IMR-90 (cell line): Measurements from ENCODE around the gene CAVIN2. TPM values are rescaled to one million over a fixed set of nuclear protein-coding genes. Genes with fewer than 3 reads are reported as not detected.
A peak's percentile ranks its signal among the peaks of the same experiment; 100 is the strongest.

Experiments used
- ATAC-seq: fragments of 200-7000 bp; cut with Tn5 transposase; 2 replicates; pipeline ENCODE4 v1.9.1; 2020; ENCODE audit warnings: low read depth, mild to moderate bottlenecking, moderate library complexity
- BruUV-seq: library from RNA; stranded (reverse); fragments of 400-500 nt; replicated peaks from 2 replicates; lab custom pipeline; 2021; lab: Mats Ljungman, UMichigan
- CTCF ChIA-PET: fragments of 300-600 bp; formaldehyde crosslinking; extraction: SDS; loops from one replicate; lab custom pipeline; 2021; ENCODE audit warnings: antibody characterized with exemption; lab: Yijun Ruan, JAX
- POLR2A ChIA-PET: fragments of 300-600 bp; sonication (Branson Sonifier 250); formaldehyde crosslinking; loops from one replicate; lab custom pipeline; 2022; ENCODE audit warnings: antibody characterized with exemption; ENCODE audit not compliant: unreplicated experiment; lab: Charles Lee
- DNase-seq: peaks from one replicate; pipeline ENCODE4 v3.0.0; 2013
- H2AFZ ChIP-seq: replicated peaks from 2 replicates; pipeline ENCODE3; 2013; ENCODE audit warnings: low read length, mild to moderate bottlenecking; ENCODE audit not compliant: poor library complexity
- H2AK5ac ChIP-seq: 2 replicates; pipeline ENCODE4 v1.6.1; 2013; ENCODE audit warnings: low read depth, low read length, inconsistent platforms
- H2AK9ac ChIP-seq: replicated peaks from 2 replicates; pipeline ENCODE3; 2013; ENCODE audit warnings: mild to moderate bottlenecking, low read depth, low read length, moderate library complexity; ENCODE audit not compliant: poor library complexity
- H2BK120ac ChIP-seq: 2 replicates; pipeline ENCODE4 v1.6.1; 2013; ENCODE audit warnings: low read depth, low read length, inconsistent platforms
- H2BK15ac ChIP-seq: 3 replicates; pipeline ENCODE4 v1.6.1; 2013; ENCODE audit warnings: low read depth, low read length, inconsistent platforms
- H2BK20ac ChIP-seq: 2 replicates; pipeline ENCODE4 v1.6.1; 2013; ENCODE audit warnings: low read depth, mild to moderate bottlenecking, inconsistent platforms, low read length, moderate library complexity
- H2BK5ac ChIP-seq: 2 replicates; pipeline ENCODE4 v1.6.1; 2013; ENCODE audit warnings: mild to moderate bottlenecking, low read depth, low read length, inconsistent platforms; ENCODE audit not compliant: poor library complexity, severe bottlenecking
- H3K14ac ChIP-seq: replicated peaks from 2 replicates; pipeline ENCODE4 v1.6.1; 2013; ENCODE audit warnings: low read depth, low read length, inconsistent platforms
- H3K18ac ChIP-seq: 2 replicates; pipeline ENCODE4 v1.6.1; 2013; ENCODE audit warnings: low read depth, low read length, control low read depth
- H3K23ac ChIP-seq: 2 replicates; pipeline ENCODE4 v1.6.1; 2013; ENCODE audit warnings: low read depth, low read length, inconsistent platforms
- H3K27ac ChIP-seq: 2 replicates; pipeline ENCODE4 v1.5.1; 2013; ENCODE audit warnings: mild to moderate bottlenecking, control low read depth, low read length; ENCODE audit not compliant: insufficient read depth
- H3K27me3 ChIP-seq: 2 replicates; pipeline ENCODE4 v1.6.1; 2013; ENCODE audit warnings: low read length; ENCODE audit not compliant: control insufficient read depth, insufficient read depth
- H3K36me3 ChIP-seq: 2 replicates; pipeline ENCODE4 v1.6.1; 2013; ENCODE audit warnings: low read length, mixed read lengths; ENCODE audit not compliant: control insufficient read depth, insufficient read depth
- H3K4ac ChIP-seq: 2 replicates; pipeline ENCODE4 v1.6.1; 2013; ENCODE audit warnings: low read depth, low read length, inconsistent platforms
- H3K4me1 ChIP-seq: 2 replicates; pipeline ENCODE4 v1.6.1; 2013; ENCODE audit warnings: low read length, mixed read lengths; ENCODE audit not compliant: control insufficient read depth, insufficient read depth
- H3K4me2 ChIP-seq: 2 replicates; pipeline ENCODE4 v1.6.1; 2013; ENCODE audit warnings: low read depth, mild to moderate bottlenecking, control low read depth, low read length, moderate library complexity
- H3K4me3 ChIP-seq: 2 replicates; pipeline ENCODE4 v1.5.1; 2013; ENCODE audit warnings: low read depth, mild to moderate bottlenecking, control low read depth, low read length, moderate library complexity; ENCODE audit not compliant: insufficient read depth
- H3K56ac ChIP-seq: 2 replicates; pipeline ENCODE4 v1.6.1; 2013; ENCODE audit warnings: low read length, inconsistent platforms; ENCODE audit not compliant: insufficient read depth; ENCODE audit errors: extremely low read depth
- H3K79me1 ChIP-seq, 2 experiments: 2 replicates each; pipeline ENCODE4 v1.6.1; 2013; ENCODE audit warnings: low read length in 2 of 2, inconsistent platforms in 1 of 2, low read depth in 1 of 2
- H3K9ac ChIP-seq: 2 replicates; pipeline ENCODE4 v1.6.1; 2013; ENCODE audit warnings: low read depth, low read length, control low read depth
- H3K9me1 ChIP-seq: 2 replicates; pipeline ENCODE4 v1.6.1; 2013; ENCODE audit warnings: low read length, inconsistent platforms; ENCODE audit not compliant: insufficient read depth
- H3K9me3 ChIP-seq: 2 replicates; pipeline ENCODE4 v1.6.1; 2013; ENCODE audit warnings: low read length; ENCODE audit not compliant: control insufficient read depth, insufficient read depth
- H4K20me1 ChIP-seq: 2 replicates; pipeline ENCODE4 v1.6.1; 2013; ENCODE audit warnings: low read length, inconsistent platforms; ENCODE audit not compliant: insufficient read depth
- H4K5ac ChIP-seq: 2 replicates; pipeline ENCODE4 v1.6.1; 2013; ENCODE audit warnings: mild to moderate bottlenecking, low read depth, low read length, control low read depth
- H4K8ac ChIP-seq, 2 experiments: 2 replicates each; pipeline ENCODE4 v1.6.1; 2013; ENCODE audit warnings: low read depth in 2 of 2, low read length in 2 of 2, control low read depth in 1 of 2, inconsistent platforms in 1 of 2
- H4K91ac ChIP-seq: 2 replicates; pipeline ENCODE4 v1.6.1; 2013; ENCODE audit warnings: low read depth, low read length, inconsistent platforms; ENCODE audit not compliant: insufficient read depth
- BHLHE40 ChIP-seq: fragments of 150-350 bp; IDR thresholded peaks from 2 replicates; pipeline ENCODE4 v1.6.1; 2016; ENCODE audit warnings: mild to moderate bottlenecking, low read depth, low read length
- CEBPB ChIP-seq: IDR thresholded peaks from 2 replicates; pipeline ENCODE4 v1.6.1; 2012; ENCODE audit warnings: low read depth, low read length, improper control_type of control experiment
- ELK1 ChIP-seq: fragments of 150-350 bp; IDR thresholded peaks from 2 replicates; pipeline ENCODE4 v1.6.1; 2016; ENCODE audit warnings: low read depth, mild to moderate bottlenecking, low read length, moderate library complexity, borderline replicate concordance
- MAFK ChIP-seq: IDR thresholded peaks from 2 replicates; pipeline ENCODE4 v1.6.1; 2012; ENCODE audit warnings: low read depth, low read length, improper control_type of control experiment
- MXI1 ChIP-seq: IDR thresholded peaks from 2 replicates; pipeline ENCODE4 v1.6.1; 2012; ENCODE audit warnings: low read depth, mild to moderate bottlenecking, low read length, moderate library complexity, borderline replicate concordance
- RCOR1 ChIP-seq: IDR thresholded peaks from 2 replicates; pipeline ENCODE4 v1.6.1; 2012; ENCODE audit warnings: mild to moderate bottlenecking, low read length, improper control_type of control experiment; ENCODE audit not compliant: insufficient replicate concordance
- RFX5 ChIP-seq: IDR thresholded peaks from 2 replicates; pipeline ENCODE4 v1.8.0; 2012; ENCODE audit warnings: low read depth, mild to moderate bottlenecking, low read length, moderate library complexity
- WGBS, 2 experiments: methylation state at CpG; one replicate each; pipeline versions ENCODE4 v1.1.5 to v1.1.7; 2013; ENCODE audit warnings: missing lambda C conversion rate in 2 of 2; ENCODE audit not compliant: insufficient read length in 1 of 2; ENCODE audit errors: extremely low coverage in 2 of 2; 5-methylcytosine and 5-hydroxymethylcytosine counted together
- dilution Hi-C: fragments of 300-500 bp; cut with HindIII; formaldehyde crosslinking; loops from one replicate; pipeline ENCODE4 v1.14.3; 2018; ENCODE audit warnings: low sequenced_read_pairs; ENCODE audit not compliant: unreplicated experiment
- in situ Hi-C: fragments of 300-500 bp; cut with MboI; formaldehyde crosslinking; loops from 3 replicates; pipeline ENCODE4 v1.14.3; 2019; ENCODE audit warnings: low sequenced_read_pairs, inconsistent platforms, mixed read lengths
- intact Hi-C: fragments of 100-400 bp; cut with micrococcal nuclease; formaldehyde crosslinking; loops from 2 replicates; pipeline ENCODE4 v1.10.0; 2022
- polyA plus RNA-seq, 3 experiments: library from polyadenylated mRNA; depleted of rRNA; stranded (reverse); fragments of >200 nt; gene quantifications; 2 replicates each; pipeline ENCODE4 v1.2.3, GENCODE V29; 2012; ENCODE audit warnings: low replicate concordance in 1 of 3
- total RNA-seq: library from RNA; depleted of rRNA; stranded (reverse); fragments of >200 nt; gene quantifications from 2 replicates; pipeline ENCODE4 v1.2.3, GENCODE V29; 2012

The CAVIN2 gene
- total and polyA plus RNA-seq, 2 of the 4 experiments (the other 2 are of a cell fraction) = 7.7 to 11.5 TPM

DNA sequence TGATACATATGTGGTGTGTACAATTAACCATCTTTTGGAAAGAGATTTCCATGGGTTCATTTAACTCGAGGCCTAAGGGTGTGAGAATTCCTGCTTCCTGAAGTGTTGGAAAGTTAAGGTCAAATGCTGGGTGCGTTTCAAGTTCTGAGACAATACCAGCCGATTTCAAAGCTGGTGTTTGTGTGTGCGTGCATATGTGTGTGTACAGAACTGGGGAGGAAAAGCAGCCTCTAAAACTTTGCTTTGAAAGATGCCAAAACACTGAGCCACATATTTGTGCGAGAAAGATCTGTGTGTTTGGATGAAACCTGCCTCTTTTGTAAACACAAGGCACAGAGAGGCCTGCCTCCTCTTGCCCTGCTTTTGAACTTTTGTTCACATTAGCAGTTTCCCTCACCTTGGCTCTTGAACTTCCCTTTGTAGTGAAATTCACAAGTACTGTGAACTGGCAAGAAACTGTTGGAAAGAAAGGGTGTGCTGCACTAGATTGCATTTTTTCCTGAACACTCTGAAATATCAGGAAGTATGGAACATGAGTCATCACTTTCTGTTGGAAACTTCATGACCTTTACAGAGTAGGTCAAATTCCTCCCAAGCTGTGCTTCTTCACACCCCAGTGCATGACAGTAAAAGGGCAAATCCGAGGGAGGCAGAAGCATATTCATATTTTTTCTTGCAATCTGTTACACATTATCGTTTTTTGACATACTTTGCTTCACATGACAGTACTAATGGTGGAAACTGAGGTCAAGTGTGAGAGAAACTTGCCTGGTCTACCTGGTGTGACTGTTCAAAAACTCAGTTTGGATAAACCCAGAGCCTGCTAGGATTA is 20.0 kb upstream of the CAVIN2 start (continued):
- no peak for TF ChIP-seq ELK1

GRCh38 chr2:191866195-191866594 is 19.3 kb upstream of the CAVIN2 start:
- Histone ChIP-seq H3K9me3 (no peaks in the 10 kb centered on the region), H2BK15ac (peak overlapping the region; percentile 90), H3K9ac (no peak overlapping the region; the same call in 1 of the 2 replicates), H4K91ac (peak overlapping the region; percentile 89), H3K4me1 (peaks cover 22% of the 10 kb centered on the region), H3K27ac (peak overlapping the region; percentile 88), H2AFZ (peak overlapping the region; percentile 2), H2BK120ac (peak overlapping the region; percentile 97), H3K4ac (peak overlapping the region; percentile 91), H4K5ac (peak overlapping the region; percentile 93), H4K20me1 (no peaks in the 10 kb centered on the region), H4K8ac (peak overlapping the region; percentile 55 to 94), H3K9me1 (peaks cover 16% of the 10 kb centered on the region), H3K14ac (peak overlapping the region; percentile 79), H2AK5ac (peak overlapping the region; percentile 60), H2BK20ac (peak overlapping the region; percentile 96), H3K79me1 (no peaks in the 10 kb centered on the region), H3K23ac (peak overlapping the region; percentile 93), H3K4me3 (no peak overlapping the region), H3K56ac (peak overlapping the region; percentile 88), H3K4me2 (peak overlapping the region; percentile 75; the same call in 1 of the 2 replicates), H3K27me3 (no peaks in the 10 kb centered on the region), H2AK9ac (peak overlapping the region; percentile 42), H3K18ac (peak overlapping the region; percentile 99), H3K36me3 (no peaks in the 10 kb centered on the region), H2BK5ac (peak overlapping the region; percentile 92)
- no peak for DNase-seq
- dilution Hi-C loops = no loop called here
- ChIA-PET POLR2A (no interaction called here), CTCF (interaction anchor here (0.9 to 1.9 kb wide), 3 partner anchors 131 to 296 kb away, joined by 4 to 6 read pairs (median 5); no protein-coding TSS in a partner anchor)
- in situ Hi-C loops = no loop called here
- WGBS, 2 experiments = no CpG with 5 or more reads among the region's 5 CpGs
- no peak for ATAC-seq
- BruUV-seq = no TSS peak
- intact Hi-C loops = loop anchor here (10.0 kb wide), 1 partner anchor 161 kb away; no protein-coding TSS in a partner anchor
- no peak for TF ChIP-seq RCOR1
- TF ChIP-seq MAFK = no peak
- TF ChIP-seq MXI1 = no peak
- TF ChIP-seq RFX5 = no peak
- no peak for TF ChIP-seq CEBPB
- no peak for TF ChIP-seq BHLHE40
- TF ChIP-seq ELK1 = no peak
